ENCODE data around the gene ECEL1.

DNA sequence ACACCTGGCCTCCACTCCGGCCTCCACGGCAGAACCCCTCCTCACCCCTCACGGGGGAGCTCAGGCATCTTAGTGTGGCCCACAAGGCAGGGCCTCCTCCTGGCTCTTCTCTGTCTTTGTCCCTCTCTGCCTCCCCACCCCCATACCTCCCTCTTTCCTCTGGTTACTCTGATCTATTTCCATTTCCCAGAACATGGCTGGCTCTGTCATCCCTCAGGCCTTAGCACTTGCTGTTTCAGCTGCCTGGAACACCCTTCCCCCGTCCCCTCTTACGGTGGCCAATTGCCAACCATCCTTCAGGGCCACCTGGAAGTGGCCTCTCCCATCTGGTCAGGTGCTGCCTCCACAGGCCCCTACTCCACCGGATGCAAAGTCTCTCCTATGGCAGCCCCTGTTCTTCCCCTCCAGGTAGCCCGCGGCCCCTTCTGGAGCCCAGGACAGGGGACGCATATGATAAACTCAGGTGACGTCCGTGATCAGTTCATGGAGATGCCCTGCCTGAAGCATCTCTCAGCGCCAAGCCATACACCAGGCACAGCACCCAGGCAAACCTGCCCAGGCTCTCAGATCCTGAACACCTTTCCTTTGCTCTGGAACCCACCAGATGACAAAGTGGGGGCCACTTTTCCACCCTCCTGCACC is 3.6 kb upstream of the ECEL1 start:
- TF ChIP-seq, protein P1, sequence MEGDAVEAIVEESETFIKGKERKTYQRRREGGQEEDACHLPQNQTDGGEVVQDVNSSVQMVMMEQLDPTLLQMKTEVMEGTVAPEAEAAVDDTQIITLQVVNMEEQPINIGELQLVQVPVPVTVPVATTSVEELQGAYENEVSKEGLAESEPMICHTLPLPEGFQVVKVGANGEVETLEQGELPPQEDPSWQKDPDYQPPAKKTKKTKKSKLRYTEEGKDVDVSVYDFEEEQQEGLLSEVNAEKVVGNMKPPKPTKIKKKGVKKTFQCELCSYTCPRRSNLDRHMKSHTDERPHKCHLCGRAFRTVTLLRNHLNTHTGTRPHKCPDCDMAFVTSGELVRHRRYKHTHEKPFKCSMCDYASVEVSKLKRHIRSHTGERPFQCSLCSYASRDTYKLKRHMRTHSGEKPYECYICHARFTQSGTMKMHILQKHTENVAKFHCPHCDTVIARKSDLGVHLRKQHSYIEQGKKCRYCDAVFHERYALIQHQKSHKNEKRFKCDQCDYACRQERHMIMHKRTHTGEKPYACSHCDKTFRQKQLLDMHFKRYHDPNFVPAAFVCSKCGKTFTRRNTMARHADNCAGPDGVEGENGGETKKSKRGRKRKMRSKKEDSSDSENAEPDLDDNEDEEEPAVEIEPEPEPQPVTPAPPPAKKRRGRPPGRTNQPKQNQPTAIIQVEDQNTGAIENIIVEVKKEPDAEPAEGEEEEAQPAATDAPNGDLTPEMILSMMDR (IDR thresholded peaks at IDR 0.05; ENCODE audit: low read depth, low read length): no peak
- no peak for TF ChIP-seq EZH2phosphoT487 (IDR thresholded peaks at IDR 0.05; ENCODE audit: low read depth)
